GM08714 (cell line): ENCODE data around the gene PPCS.

Experiments used
- H3K4me3 ChIP-seq: fragments of 200-500 bp; sonication (Bioruptor generic); 2 replicates; pipeline ENCODE4 v1.5.1; 2014; ENCODE audit warnings: mild to moderate bottlenecking, low read length, inconsistent platforms
- ZNF274 ChIP-seq: IDR thresholded peaks from 2 replicates; pipeline ENCODE4 v1.6.1; 2012; ENCODE audit warnings: mild to moderate bottlenecking, low read depth, low read length

The PPCS gene

DNA sequence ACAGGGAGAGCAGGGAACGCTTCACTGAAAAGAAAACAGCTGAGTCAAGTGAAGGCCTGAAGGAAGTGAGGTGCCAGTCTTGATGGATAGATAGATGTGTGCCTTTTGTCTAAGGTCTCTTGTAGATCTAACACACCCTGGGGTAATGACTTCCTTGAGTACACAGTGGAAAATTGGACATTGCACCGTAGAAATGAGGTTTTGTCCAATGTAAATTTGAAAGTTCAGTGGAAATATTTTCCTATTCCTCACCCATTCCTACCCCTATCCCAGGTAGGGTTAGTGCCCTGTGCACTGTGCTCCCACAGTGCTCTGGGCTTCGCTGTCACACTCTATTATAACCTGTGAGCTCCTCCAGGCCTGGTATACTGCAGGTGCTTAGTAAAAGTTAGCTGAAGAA is 24.8 kb upstream of the PPCS start:
- H3K4me3 ChIP-seq, result no peak overlapping the region
- no peak for TF ChIP-seq ZNF274

DNA sequence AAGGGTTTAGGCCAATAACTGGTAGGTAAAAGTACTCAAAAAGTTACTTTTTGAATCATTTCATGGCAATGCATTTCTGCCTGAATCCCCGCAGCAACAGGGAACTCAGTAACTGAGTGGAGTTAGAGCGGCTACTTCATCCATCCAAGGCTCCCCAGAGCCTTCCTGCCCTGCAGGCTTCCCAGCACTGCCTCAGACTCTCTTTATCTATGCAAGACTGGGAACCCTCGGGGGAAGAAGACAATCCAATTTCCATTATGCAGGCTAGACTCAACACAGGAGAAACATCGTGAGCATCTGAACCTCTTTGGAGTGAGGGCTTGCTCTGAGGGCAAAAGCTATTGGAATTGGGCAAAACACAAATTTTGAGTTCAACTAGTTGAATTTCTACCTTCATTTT is 23.6 kb upstream of the PPCS start:
- no peak overlapping the region for H3K4me3 ChIP-seq
- no peak for TF ChIP-seq ZNF274

DNA sequence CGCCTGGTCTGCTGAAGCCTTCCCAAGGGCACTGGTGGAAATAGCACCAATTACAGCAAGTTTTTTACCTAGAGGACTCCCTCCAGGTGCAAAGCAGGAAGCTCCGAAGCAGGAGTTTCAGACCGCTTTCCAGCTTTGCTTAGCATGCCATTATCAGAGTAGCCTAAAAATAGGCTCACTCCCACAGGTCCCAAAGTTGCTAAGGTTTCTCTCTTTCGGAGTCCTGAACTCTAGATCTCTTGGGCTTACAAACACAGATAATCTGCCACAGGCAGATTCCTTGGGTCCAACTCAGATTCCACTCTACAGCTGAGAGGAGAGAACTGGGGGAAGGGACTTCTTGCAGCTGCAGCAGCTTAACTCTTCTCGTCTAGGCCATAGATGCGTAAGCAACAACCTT is 23.0 kb upstream of the PPCS start:
- no peak for TF ChIP-seq ZNF274
- H3K4me3 ChIP-seq, result no peak overlapping the region

DNA sequence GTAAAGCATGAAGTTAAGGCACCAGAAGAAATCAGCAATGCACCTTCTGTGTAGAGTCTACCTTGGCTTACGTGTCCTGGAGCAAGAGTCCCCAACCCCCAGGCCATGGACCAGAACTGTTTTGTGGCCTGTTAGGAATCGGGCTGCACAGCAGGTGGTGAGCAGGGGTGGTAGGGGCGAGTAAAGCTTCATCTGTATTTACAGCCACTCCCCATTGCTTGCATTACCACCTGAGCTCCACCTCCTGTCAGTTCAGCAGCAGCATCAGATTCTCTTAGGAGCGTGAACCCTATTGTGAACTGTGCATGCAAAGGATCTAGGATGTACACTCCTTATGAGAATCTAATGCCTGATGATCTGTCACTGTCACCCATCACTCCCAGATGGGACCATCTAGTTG is 22.0 kb upstream of the PPCS start:
- TF ChIP-seq ZNF274, result no peak

DNA sequence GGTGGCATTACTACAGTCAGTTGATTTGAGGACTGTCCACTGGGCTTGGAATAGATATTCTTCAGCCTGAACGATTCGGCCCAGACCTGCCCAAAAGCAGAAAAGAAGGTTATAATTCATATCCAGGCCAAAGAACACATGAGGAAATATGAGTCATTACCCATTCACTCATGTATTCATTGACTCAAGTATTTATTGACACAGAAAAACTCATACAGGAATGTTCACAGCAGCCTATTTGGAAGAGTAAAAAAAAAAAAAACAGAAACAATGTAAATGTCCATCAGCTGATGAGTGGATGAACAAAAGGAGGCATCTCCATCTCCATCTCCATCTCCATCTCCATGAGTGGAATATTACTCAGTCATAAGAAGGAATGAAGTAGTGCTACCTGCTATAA is 16.4 kb upstream of the PPCS start:
- TF ChIP-seq ZNF274, result no peak
- H3K4me3 ChIP-seq, result no peak overlapping the region

More for the DNA sequence above, 22.0 kb upstream of the PPCS start:
- H3K4me3 ChIP-seq, result no peak overlapping the region

DNA sequence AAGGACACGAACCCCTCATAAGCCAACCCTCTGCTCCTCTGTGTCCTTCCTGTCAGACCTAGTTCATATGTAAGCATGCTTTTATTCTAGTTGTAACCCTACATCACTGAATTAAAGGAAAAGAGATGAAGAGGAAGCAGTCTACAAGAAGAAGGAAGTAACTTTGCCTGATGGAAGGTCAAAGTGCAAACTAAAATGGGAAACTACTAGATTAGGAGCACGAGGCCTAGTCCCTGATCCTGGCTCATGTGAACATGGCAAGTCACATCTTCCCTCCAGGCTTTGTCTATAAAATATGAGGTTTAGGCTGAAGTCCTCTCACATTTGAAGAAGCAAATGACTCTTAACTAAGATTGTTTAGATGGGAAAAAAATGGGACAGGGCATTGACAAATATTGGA is 13.7 kb upstream of the PPCS start:
- H3K4me3 ChIP-seq, result no peak overlapping the region
- no peak for TF ChIP-seq ZNF274

DNA sequence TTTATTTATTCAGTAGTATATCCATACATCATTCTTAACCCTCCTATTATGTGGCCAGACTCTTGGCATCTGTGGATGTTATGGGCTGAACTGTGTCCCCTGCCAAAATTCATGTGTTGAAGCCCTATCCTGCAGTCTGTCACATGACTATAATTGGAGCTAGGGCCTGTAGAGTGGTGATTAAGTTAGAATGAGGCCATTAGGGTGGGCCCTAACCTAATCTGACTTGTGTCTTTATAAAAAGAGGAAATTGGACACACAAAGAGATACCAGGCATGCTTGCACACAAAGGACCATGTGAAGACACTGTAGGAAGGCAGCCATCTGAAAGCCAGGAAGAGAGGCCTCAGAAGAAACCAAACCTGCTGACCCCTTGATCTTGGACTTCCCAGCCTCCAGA is 7.1 kb upstream of the PPCS start:
- TF ChIP-seq ZNF274, result no peak
- no peak overlapping the region for H3K4me3 ChIP-seq

DNA sequence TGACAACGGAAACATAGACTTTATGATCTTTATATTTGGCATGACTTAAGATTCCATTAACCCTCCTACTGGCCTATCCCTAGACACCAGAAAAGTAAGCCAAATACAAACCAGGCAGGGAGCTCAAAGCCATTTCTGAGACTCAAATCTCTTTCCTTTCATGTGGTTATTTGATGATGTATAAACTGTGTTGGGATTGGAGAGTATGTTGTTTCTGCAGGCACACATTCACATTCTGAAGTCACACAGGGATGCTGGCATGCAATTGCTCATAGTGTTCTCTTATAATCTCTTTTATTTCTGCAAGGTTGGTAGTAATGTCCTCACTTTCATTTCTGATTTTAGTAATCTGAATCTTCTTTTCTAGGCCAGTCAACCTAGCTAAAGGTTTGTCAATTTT is 6.3 kb upstream of the PPCS start:
- H3K4me3 ChIP-seq, result no peak overlapping the region

DNA sequence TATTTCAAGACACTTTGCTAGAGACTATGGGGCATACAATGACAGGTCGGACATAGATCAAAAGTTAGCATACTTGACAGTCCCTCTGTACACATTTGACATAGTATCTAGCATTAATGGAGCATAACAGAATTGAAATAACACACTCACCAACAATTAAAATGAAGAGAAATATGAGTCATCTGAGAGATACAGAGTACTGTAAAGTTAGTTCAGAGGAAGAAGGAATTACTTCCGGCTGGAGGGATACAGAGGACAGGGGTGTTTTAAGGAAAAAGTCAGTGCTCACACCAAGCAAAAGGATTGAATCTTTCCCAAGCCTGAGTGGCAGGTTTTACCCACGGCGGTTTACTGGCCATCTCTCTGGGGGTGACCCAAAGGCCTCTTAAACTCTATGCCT is 3.0 kb upstream of the PPCS start:
- no peak overlapping the region for H3K4me3 ChIP-seq
- TF ChIP-seq ZNF274, result no peak

More for the DNA sequence above, 6.3 kb upstream of the PPCS start:
- no peak for TF ChIP-seq ZNF274

DNA sequence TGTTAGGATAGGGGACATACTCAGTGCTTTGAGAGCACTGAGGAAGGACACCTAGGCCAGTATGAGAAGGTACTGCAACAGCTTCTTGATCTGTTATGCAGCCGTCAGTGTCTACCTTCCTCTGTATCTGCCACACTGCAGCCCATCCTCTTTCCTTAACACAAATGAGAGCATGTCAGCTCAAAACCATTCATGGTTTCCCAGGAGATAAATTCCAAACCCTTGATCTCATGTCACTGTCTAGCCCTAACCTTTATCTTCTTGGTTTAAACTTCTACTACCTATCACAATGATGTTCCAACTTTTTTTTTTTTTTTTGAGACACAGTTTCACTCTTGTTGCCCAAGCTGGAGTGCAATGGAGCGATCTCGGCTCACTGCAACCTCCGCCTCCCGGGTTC is 1.9 kb upstream of the PPCS start:
- H3K4me3 ChIP-seq, result no peak overlapping the region
- TF ChIP-seq ZNF274, result no peak

DNA sequence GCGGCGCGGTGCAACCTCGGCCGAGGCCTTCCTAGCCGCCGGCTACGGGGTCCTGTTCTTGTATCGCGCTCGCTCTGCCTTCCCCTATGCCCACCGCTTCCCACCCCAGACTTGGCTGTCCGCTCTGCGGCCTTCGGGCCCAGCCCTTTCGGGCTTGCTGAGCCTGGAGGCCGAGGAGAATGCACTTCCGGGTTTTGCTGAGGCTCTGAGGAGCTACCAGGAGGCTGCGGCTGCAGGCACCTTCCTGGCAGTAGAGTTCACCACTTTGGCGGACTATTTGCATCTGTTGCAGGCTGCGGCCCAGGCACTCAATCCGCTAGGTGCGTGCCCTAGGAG is 379 bp downstream of the PPCS start:
- TF ChIP-seq ZNF274, result no peak

DNA sequence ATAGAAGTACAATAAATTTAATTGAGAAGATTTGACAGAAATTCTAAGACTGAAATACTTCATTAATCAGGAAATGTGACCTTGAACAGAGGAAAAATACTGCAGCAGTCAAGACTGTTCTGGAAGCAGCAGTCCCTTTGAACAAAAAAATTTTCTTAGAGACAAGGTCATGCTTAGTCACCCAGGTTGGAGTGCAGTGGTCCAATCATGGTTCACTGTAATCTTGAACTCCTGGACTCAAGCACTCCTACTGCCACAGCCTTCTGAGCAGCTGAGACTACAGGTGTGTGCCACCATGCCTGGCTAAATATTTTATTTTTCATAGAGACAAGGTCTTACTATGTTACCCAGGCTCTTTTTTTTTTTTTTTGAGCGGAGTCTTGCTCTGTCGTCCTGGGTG is 4.9 kb downstream of the PPCS start:
- no peak overlapping the region for H3K4me3 ChIP-seq
- no peak for TF ChIP-seq ZNF274

More for the DNA sequence above, 379 bp downstream of the PPCS start:
- H3K4me3 ChIP-seq, result peak overlapping the region; percentile 77

DNA sequence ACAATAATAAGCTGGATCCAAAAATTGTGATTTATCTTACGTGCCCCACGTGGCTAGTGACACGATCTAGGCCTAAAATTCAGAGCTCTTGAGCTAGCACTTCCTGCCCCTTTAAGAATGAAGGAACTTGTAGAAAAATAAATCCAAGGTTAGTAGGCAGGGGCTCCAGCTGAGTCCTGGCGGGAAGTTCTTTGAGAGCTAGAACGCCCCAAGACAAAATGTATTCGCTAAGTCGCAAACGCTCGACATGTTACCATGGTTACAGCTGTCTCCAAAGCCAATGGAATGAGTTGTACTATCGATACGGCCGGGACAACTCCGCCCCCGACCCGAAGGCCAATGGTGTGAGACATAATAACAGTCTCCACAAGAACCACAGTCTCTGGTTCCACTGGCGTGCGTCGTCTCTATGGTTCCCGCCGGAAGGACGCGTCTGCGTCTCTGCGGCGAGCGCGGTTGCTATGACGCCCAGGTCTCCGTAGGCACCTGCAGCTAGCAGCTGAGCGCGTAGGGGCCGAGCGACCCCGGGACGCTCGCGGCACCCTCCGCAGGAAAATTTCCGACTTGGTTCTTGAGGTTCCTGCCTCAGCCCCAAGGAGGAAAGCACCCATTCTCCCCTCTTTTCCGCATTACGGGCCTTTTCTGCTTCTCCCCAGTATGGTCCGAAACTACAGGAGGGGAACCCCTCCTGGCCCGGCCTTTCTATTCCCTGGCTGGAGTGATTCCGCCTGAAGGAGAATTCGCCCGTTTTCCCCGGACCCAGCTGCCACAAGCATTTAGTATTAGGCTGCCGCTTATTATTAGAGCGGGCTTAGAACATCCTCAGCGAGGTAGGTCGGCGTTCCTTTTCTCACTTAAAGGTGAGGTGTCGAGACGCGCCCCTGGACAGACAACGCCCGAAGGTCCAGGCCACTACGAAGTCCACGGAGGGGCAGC is 6.8 kb downstream of the PPCS start, which contains the start of gene CCDC30:
TSS of gene CCDC30 (plus strand) at position 459 of the 936 bp plus-strand sequence. CDS start 17,266 bp downstream, outside the sequence.
- no peak for TF ChIP-seq ZNF274
- H3K4me3 ChIP-seq, result peak within 1 kb of the TSS; percentile 59

DNA sequence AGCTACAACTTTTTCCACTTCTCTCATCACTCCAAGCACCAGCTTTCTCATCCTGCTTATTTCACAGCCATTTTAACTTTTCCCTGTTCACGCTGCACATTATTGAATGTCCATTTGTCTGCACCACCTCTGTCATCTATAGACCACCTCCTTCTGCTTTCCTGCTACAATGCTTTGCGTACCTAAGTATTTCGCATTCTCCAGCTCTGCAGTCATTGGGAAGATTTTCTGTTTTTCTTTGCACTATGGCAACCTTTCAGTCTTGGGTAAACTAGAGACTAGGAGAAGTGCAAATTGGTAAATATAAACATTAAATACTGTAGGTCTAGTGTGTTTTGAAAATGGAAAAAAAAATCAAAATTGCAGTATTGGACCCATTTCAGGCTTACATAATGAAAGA is 7.6 kb downstream of the PPCS start:
- peak overlapping the region; percentile 59; the same call in 1 of the 2 replicates for H3K4me3 ChIP-seq
- TF ChIP-seq ZNF274, result no peak

DNA sequence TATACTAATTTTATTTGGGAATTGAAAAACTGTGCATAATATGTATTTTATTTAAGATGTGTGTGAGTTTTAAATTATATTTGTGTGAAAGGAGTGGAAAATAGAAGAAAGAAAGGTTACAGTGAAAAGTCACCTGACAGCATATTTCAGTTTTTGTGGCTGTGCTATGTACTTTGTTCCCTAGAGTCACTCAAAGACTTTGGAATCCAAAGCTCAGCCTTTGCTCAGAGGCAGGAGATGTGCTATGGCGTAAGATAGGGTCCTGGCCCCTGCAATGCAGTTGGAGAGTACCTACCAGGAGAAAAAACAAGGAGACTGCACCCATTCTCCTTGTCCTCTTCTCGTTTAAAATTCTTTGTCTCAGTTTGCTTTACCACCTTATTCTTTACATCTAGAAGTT is 9.7 kb downstream of the PPCS start:
- H3K4me3 ChIP-seq, result no peak overlapping the region
- no peak for TF ChIP-seq ZNF274
